ENCODE results near the gene TFAM.

Gene TFAM

GRCh38 chr10:58436071-58436470 is 50.9 kb downstream of the TFAM start:
- FAIRE-seq, result no peak

- FAIRE-seq, result no peak
Measured at GRCh38 chr10:58438340-58438871, 53.2 kb downstream of the TFAM start.

- no peak for FAIRE-seq
Measured at GRCh38 chr10:58438986-58439385, 53.8 kb downstream of the TFAM start.

GRCh38 chr10:58439632-58440364 is 54.6 kb downstream of the TFAM start:
- FAIRE-seq, result no peak

GRCh38 chr10:58440484-58440883 is 55.3 kb downstream of the TFAM start:
- no peak for FAIRE-seq

GRCh38 chr10:58444321-58444720 is 59.1 kb downstream of the TFAM start:
- FAIRE-seq, result no peak

- FAIRE-seq, result no peak
Measured at GRCh38 chr10:58444876-58445275, 59.7 kb downstream of the TFAM start.

- no peak for FAIRE-seq
Measured at GRCh38 chr10:58448121-58448935, 63.1 kb downstream of the TFAM start.

Measured in TTC549 (cell line).